Measurements from ENCODE around the gene PPAN.
A peak's percentile ranks its signal among the peaks of the same experiment; 100 is the strongest.

The PPAN gene

DNA sequence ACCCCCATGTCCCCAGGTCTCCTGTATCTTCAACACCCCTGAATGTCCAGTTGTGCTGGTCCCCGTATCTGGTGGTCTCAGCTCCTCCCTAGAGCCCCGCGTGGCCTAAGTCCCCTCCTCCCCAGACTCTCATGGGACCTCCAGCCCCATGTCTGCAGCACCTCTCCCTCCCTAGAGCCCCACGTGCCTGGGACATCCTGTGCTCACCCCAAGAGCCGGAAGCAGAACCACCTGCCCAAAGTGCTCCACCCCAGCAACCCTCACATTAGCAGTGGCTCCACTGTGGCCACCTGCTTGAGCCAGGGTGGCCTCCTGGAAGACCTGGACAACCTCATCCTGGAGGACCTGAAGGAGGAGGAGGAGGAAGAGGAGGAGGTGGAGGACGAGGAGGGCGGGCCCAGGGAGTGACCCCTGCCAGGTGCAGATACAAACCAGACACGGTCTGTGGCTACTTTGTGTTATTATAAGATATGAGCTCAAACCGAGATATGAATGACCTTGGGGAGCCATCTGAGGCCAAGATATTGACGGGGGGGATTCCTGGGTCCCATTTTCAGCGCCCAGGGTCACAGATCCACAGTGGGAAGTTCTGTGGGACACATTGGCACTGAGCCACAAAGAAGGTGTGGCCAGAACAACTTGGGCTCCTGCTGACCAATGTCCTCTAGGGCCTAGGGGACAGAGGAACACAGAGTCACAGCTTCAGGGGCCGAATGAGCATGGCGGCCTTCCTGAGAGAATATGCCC lies 14.1 kb upstream of the PPAN start:
- DNase-seq (ENCODE audit: low read depth in 2 of 3, low spot score in 1 of 3): no peak

DNA sequence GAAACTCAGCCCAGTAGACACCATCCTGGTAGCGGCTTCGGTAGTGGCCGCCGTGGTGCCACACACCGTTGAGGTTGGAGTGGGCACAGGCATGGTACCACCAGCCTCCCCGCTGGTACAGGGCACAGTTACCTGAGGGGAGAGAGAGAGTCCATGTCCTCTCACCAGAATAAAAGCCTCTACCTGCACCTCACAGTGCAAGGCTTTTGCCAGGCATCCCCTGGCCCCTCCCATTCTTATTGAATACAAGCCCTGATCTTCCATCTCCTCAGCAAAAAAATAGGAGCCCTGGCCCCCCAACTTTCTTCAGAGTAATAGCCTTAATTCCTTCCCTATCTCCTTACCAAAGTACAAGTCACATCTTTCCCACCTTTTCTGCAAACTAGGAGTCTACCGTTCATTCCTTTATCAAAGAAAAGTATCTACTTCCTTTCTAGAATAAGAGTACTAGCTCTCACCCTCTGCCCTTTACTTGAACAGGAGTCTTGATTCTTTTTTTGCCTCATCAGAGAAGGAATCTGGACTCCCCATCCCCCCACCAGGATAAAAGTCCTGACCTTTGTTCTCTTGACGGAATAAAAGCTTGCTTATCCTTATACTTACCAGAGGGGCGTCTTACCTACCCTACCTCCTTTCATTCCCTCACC lies 13.4 kb upstream of the PPAN start:
- no peak for DNase-seq (ENCODE audit: low read depth in 2 of 3, low spot score in 1 of 3)

- no peak for DNase-seq (ENCODE audit: low read depth in 2 of 3, low spot score in 1 of 3)
Observed at GRCh38 chr19:10093295-10094186, 12.6 kb upstream of the PPAN start.

- no peak for DNase-seq (ENCODE audit: low read depth in 2 of 3, low spot score in 1 of 3)
Observed at GRCh38 chr19:10095622-10095947, 10.6 kb upstream of the PPAN start.

- peak; percentile 78 to 86 (median 85) for DNase-seq (ENCODE audit: low read depth in 2 of 3, low spot score in 1 of 3)
Observed at GRCh38 chr19:10095948-10096614, 10.1 kb upstream of the PPAN start.

- DNase-seq (ENCODE audit: low read depth in 2 of 3, low spot score in 1 of 3): no peak
Observed at GRCh38 chr19:10096615-10096963, 9.6 kb upstream of the PPAN start.

- DNase-seq (ENCODE audit: low read depth in 2 of 3, low spot score in 1 of 3): no peak
Observed at GRCh38 chr19:10100163-10100785, 5.9 kb upstream of the PPAN start.

DNA sequence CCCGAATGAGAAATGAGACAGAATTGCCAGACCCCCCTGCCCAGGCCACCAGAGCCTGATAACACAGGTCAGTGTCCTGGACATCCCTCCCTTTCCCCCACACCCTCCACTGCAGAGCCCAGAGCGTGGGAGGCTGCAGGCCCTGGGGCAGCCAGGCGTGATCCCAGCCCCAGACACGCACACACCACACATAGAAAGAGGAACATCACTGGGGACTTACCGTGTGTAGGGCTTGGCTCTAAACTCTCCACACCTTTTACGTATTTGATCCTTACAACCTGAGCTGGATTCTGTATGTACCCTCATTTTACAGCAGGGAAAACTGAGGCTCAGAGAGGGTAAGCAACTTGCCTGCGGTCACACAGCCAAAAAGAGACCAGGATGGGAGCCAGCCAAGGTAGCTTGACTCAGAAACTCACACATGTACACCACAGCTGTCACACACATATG lies 3.4 kb upstream of the PPAN start:
- DNase-seq (ENCODE audit: low read depth in 2 of 3, low spot score in 1 of 3): no peak

DNA sequence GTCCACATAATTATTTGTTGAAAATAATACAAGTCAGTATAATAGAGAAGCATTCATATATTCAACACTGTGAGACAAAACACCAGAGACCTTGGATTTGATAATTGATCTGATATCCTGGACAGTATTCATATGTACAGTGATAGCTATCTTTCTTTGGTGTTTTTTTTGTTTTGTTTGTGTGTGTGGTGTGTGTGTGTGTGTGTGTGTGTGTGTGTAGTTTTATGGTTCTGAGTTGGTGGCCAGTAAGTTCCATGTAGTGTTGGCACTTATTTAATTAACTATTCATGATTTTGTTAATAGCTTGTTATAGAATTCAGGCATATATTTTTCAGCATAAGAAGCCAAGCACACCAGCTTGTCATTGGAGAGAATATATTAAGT lies 2.0 kb upstream of the PPAN start:
- no peak for DNase-seq (ENCODE audit: low read depth in 2 of 3, low spot score in 1 of 3)

GRCh38 chr19:10104665-10105508 lies 1.3 kb upstream of the PPAN start:
- DNase-seq (ENCODE audit: low read depth in 2 of 3, low spot score in 1 of 3): peak; percentile 68 to 72 (median 71)

GRCh38 chr19:10105509-10106099 lies 558 bp upstream of the PPAN start:
- DNase-seq (ENCODE audit: low read depth in 2 of 3, low spot score in 1 of 3): peak; percentile 78 to 85 (median 81)

- no peak for DNase-seq (ENCODE audit: low read depth in 2 of 3, low spot score in 1 of 3)
Observed at GRCh38 chr19:10107254-10107653, 1.1 kb downstream of the PPAN start.

DNA sequence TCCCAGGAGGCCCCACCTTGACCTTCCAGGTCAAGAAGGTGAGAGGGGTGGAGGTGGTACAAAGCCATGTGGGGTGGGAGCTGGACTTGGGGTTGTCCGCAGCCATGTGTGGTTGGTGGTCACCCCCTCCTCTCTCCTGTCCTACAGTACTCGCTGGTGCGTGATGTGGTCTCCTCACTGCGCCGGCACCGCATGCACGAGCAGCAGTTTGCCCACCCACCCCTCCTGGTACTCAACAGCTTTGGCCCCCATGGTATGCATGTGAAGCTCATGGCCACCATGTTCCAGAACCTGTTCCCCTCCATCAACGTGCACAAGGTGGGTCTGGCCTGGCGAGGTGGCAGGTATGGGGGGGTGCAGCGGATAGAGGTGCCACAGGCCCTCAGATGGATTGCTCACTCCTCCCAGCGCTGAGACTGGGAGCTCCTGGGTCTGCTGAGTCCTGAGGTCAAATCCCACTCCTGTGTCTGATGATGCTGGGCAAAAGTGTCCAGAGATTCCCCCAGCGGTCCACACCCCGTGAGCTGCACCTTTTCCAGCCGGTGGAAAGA lies 1.7 kb downstream of the PPAN start:
- DNase-seq (ENCODE audit: low read depth in 2 of 3, low spot score in 1 of 3): no peak

DNA sequence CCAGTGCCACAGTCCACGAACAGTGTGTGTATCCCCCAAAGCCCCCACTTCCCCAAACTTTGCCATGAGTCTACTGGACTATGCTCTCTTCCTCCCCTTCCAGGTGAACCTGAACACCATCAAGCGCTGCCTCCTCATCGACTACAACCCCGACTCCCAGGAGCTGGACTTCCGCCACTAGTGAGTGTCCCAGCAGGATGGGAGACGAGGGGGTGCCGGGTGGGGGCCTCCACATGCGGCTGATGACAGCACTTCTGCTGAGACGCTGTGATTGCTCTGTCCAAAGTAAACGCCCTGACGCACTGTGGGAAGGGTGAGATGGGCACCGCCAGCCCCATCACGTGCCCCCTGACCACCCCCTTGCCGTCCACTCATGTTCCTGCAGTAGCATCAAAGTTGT lies 3.4 kb downstream of the PPAN start:
- no peak for DNase-seq (ENCODE audit: low read depth in 2 of 3, low spot score in 1 of 3)

GRCh38 chr19:10110076-10110971 lies 4.2 kb downstream of the PPAN start:
- DNase-seq (ENCODE audit: low read depth in 2 of 3, low spot score in 1 of 3): no peak

DNA sequence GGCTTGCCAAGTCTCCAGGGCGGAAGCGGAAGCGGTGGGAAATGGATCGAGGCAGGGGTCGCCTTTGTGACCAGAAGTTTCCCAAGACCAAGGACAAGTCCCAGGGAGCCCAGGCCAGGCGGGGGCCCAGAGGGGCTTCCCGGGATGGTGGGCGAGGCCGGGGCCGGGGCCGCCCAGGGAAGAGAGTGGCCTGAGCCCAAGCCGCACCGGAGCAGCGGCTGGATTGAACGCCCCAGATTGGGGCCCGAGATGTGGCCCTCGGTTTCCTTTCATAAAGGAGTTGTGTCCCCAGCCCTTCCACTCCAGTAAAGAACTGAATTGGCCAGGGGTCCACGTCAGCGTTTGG lies 4.8 kb downstream of the PPAN start:
- no peak for DNase-seq (ENCODE audit: low read depth in 2 of 3, low spot score in 1 of 3)

GRCh38 chr19:10111405-10111811 lies 5.2 kb downstream of the PPAN start, which contains the start of gene P2RY11:
Gene P2RY11, plus strand, starts transcription at chr19:10111693. Its CDS starts 29 bp downstream, at chr19:10111722.
- DNase-seq (ENCODE audit: low read depth in 2 of 3, low spot score in 1 of 3): peak; percentile 40 to 62 (median 60)

DNA sequence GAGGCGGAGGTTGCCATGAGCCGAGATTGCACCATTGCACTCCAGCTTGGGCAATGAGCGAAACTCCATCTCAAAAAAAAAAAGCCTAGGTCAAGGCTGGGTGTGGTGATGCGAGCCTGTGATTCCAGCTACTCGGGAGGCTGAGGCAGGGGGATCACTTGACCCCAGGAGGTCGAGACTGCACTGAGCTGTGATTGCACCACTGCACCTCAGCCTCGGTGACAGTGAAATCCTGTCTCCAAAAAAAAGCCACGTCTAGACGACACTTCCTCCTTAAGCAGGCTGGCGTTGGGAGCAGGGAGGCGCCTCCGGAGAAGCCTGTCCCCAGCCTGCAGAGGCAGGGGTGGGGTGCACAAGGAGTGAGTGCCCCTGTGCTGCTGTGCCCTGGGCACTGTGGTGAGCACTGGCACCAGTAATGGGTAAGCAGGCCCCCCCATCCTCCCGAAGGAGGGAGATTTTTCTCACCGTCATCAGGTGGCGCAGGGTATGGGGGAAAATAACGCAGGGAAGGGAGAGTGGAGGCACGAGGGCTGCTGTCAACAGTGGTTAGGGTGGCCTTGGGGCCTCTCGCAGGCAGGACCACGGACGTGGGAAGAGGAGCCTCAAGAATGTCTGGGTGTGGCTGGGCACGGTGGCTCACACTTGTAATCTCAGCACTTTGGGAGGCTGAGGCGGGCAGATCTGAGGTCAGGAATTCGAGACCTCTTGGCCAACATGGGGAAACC lies 6.0 kb downstream of the PPAN start:
- peak; percentile 59 to 69 (median 61) for DNase-seq (ENCODE audit: low read depth in 2 of 3, low spot score in 1 of 3)
